Kasumi-1 (cell line): ENCODE data around the gene SMPD3.
A peak's percentile ranks its signal among the peaks of the same experiment; 100 is the strongest.

Experiments used
- DNase-seq, 2 experiments: peaks; one replicate each; lab custom pipeline; 2025; lab: John Stamatoyannopoulos, UW

Gene SMPD3

DNA sequence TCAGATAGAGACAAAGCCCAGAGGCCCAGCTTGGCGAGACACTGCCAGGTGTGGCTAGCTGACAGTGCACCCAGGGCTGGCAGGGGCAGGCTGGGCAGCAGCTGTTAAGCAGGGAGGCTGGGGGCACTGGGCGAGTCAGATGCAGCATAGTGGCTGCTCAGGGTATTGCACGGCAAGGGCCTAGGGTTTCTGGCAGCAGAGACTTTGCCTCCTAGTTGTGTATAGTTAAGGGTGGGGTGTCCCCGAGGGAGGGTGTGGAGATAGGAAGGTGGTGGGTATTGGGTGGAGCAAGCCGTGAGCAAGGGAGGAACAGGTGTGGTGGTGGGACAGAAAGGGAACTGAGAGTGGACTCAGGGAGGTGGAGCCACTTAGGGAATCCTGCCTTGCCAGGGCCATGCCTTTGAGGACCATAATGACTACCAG is 66.0 kb downstream of the SMPD3 start:
- peak; percentile 22 to 23 for DNase-seq

GRCh38 chr16:68381363-68381724 is 67.0 kb downstream of the SMPD3 start:
- DNase-seq, result no peak

GRCh38 chr16:68380676-68381362 is 67.5 kb downstream of the SMPD3 start:
- no peak for DNase-seq

GRCh38 chr16:68380348-68380670 is 68.0 kb downstream of the SMPD3 start:
- no peak for DNase-seq

DNA sequence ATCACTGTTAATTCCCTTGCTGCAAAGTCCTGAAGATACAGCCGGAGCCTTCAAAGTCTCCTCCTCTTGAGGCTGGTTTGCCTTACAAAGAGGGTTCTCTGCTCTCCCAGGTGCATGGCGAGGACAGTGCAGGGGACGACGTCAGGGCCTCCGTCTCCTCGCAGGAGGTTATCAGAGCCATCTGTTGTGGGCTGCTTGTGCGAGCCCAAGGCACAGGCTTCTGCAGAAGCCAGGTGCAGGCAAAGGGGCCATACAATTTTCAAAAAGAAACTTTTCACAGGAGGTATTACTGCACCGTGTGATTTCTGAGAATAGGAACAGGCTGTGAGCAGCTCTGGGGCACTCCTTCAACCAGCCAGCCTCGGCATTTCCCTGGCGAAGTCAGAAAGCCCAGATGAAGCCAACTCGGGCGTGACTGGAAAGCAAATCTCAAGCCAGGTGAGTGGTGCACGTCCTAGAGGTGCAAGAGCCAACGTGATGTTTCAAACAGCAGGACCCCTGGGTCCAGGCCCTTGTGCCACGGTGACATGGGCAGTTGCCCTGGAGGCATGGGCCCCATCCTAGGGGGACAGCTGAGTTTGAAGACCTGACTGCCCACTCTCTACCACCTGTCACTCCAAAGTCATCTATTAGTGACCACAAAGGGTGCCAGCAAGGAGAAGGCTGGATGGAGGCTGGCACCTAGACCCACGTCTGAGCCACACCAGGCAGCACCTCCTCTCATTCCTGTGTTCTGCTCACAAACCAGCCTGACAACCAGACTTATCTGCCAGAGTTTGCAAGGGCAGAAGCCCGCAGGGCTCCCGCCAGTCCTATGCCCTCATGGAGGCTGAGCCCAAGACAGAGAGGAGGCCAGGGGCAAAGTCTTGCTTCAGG is 68.6 kb downstream of the SMPD3 start:
- no peak for DNase-seq

GRCh38 chr16:68378436-68379415 is 69.6 kb downstream of the SMPD3 start:
- peak; percentile 41 to 70 for DNase-seq

GRCh38 chr16:68377667-68378393 is 70.5 kb downstream of the SMPD3 start:
- DNase-seq, result no peak

GRCh38 chr16:68377221-68377620 is 71.1 kb downstream of the SMPD3 start:
- no peak for DNase-seq

GRCh38 chr16:68376590-68376989 is 71.7 kb downstream of the SMPD3 start:
- no peak for DNase-seq

GRCh38 chr16:68375801-68376536 is 72.3 kb downstream of the SMPD3 start:
- DNase-seq, result no peak

GRCh38 chr16:68374961-68375660 is 73.2 kb downstream of the SMPD3 start:
- DNase-seq, result no peak

- no peak for DNase-seq
Measured at GRCh38 chr16:68374246-68374805, 74.0 kb downstream of the SMPD3 start.

DNA sequence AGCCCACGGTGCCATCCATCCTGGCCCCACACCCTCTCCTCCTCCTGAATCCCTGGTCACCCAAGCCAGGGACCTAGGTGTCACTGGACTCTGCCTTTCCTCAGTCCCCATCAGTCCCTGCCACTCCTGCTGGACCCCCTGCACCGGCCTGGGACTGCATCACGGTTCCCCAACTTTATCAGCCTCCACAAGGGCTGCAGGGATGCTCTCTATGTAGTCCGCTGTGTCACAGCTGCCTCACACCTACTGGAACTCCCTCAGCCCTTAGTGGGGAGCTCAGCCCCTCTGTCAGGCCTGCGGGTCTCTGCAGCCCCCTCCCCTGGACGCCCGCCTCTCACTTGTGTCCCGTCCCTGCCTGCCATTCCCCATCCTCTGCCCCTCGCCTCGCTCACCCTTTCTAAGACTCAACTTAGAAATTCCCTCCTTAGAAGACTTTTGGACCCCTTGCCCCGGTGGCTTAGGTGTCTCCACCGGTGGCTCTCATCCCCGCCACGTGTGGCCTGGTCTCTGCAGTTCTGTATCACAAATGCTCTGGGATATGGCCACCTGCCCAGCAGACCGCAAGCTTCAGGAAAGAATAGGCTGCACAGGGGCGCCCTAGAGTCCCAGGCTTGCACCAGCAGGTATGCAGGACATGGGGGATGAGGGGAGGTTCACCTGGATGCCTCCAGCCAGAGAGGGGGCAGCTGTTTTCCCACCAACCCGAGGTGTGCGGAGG is 74.6 kb downstream of the SMPD3 start:
- DNase-seq, result no peak

GRCh38 chr16:68372806-68373205 is 75.5 kb downstream of the SMPD3 start:
- DNase-seq, result no peak

DNA sequence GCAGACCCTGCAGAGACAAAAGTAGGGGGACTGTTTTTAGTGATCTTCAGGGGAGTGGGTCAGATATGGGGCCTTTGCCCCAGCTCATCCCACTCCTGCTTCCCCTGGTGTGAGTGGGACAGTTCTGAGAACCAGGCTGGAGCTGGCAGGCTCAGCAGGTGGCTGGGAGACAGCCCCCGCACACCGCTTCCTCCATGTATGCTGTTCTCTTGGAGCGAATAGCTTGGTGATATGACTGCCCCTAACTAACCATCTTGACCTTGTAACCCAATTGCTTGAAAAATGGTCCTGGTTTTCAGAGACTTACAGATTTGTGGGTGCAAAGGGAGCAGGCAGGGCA is 76.0 kb downstream of the SMPD3 start:
- no peak for DNase-seq

GRCh38 chr16:68371706-68372380 is 76.5 kb downstream of the SMPD3 start:
- no peak for DNase-seq

DNA sequence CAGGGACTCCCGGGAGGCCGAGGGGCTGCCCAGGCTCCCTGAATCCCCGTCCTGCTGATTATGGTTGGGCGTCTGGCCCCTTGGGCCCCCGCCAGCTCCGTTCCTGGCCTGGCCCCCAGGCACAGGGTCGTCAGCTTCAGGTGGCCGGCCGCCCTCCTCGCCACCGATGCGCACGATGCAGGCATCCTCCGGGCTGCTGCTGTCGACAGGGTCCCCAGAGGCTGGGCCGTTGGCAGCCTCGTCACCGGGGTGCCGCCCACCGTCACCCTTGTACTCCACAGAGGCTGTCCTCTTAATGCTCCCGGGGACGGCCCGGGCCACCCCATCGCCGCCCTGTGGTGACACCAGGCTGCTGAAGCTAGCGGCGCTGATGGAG is 77.0 kb downstream of the SMPD3 start:
- no peak for DNase-seq

DNA sequence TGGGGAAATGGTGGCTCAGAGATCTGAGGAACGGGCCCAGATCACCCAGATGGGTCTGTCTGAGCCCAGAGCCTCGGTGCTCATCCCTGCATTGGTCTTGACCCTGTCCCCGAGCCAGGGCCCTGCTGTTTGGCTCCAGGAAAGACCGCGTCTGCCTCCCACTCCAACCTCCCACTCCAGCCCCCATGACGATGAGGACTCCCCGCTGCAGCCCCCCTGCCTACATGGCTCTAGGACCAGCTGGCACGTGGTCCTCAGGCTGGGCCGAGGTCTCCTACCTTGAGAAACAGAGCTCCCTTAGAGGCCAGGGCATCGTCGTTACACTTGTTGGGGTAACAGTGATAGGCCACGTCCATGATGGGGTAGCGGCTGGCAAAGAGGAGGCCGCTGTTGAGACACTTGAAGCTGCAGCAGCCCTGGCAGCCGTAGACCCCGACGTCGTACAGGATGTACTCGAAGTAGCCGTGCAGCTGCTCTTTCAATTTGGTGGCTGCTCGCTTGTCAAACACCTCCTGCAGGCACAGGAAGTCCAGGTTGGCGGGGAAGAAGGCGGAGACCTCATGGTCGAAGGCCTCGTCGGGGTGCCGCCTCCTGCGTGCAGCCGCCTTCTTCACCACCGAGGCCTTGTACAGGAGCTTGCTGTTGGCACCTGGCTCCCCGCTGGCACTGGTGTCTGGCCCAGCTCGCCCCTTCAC is 77.6 kb downstream of the SMPD3 start:
- DNase-seq, result no peak
